HepG2 (cell line): ENCODE measurements around the gene DOCK9. TPM values are rescaled to one million over a fixed set of nuclear protein-coding genes. Genes with fewer than 3 reads are reported as not detected.

Experiments used
- ADNP ChIP-seq: sonication (generic); formaldehyde crosslinking; IDR thresholded peaks from 2 replicates; pipeline ENCODE4 v1.4.0; 2020; ENCODE audit warnings: missing genetic modification reagents
- BCL6 ChIP-seq: IDR thresholded peaks from 2 replicates; pipeline ENCODE4 v1.6.1; 2016; ENCODE audit warnings: missing genetic modification reagents, missing compliant biosample characterization
- ETV5 ChIP-seq: IDR thresholded peaks from 2 replicates; pipeline ENCODE4 v1.6.1; 2018; ENCODE audit warnings: missing biosample characterization, missing genetic modification reagents, inconsistent platforms, borderline replicate concordance
- FOSL1 ChIP-seq: sonication (generic); formaldehyde crosslinking; IDR thresholded peaks from 2 replicates; pipeline ENCODE4 v1.9.0; 2021; ENCODE audit warnings: missing genetic modification reagents, borderline replicate concordance
- HDAC1 ChIP-seq: sonication (generic); formaldehyde crosslinking; IDR thresholded peaks from 2 replicates; pipeline ENCODE4 v1.5.1; 2020; ENCODE audit warnings: mild to moderate bottlenecking, missing genetic modification reagents
- HMGXB3 ChIP-seq: sonication (generic); formaldehyde crosslinking; IDR thresholded peaks from 2 replicates; pipeline ENCODE4 v1.4.0; 2020; ENCODE audit warnings: missing genetic modification reagents, borderline replicate concordance
- KDM5B ChIP-seq: sonication (generic); formaldehyde crosslinking; IDR thresholded peaks from 2 replicates; pipeline ENCODE4 v1.4.0; 2020; ENCODE audit warnings: missing genetic modification reagents, mild to moderate bottlenecking, borderline replicate concordance
- KMT2A ChIP-seq: sonication (generic); formaldehyde crosslinking; IDR thresholded peaks from 2 replicates; pipeline ENCODE4 v1.4.0; 2020; ENCODE audit warnings: missing genetic modification reagents
- MAFF ChIP-seq: IDR thresholded peaks from 2 replicates; pipeline ENCODE4 v1.6.1; 2011; ENCODE audit warnings: low read depth, low read length, improper control_type of control experiment
- MIER2 ChIP-seq: IDR thresholded peaks from 2 replicates; pipeline ENCODE4 v1.6.1; 2016; ENCODE audit warnings: missing biosample characterization, missing genetic modification reagents
- NCOA2 ChIP-seq: sonication (generic); formaldehyde crosslinking; IDR thresholded peaks from 2 replicates; pipeline ENCODE4 v1.8.0; 2022; ENCODE audit warnings: inconsistent platforms
- NR2F1 ChIP-seq, 2 experiments: fragments of 450-650 bp in 1 of 2; formaldehyde crosslinking in 1 of 2; IDR thresholded peaks; 2 replicates each; pipeline versions ENCODE4 v1.5.0 to v1.6.1; 2016 to 2020; ENCODE audit warnings: mild to moderate bottlenecking in 1 of 2, missing compliant biosample characterization in 1 of 2, missing genetic modification reagents in 1 of 2, moderate library complexity in 1 of 2
- SALL1 ChIP-seq: sonication (generic); formaldehyde crosslinking; IDR thresholded peaks from 2 replicates; pipeline ENCODE4 v1.8.0; 2022; ENCODE audit warnings: mild to moderate bottlenecking, missing genetic modification reagents
- SOX5 ChIP-seq: IDR thresholded peaks from 2 replicates; pipeline ENCODE4 v1.6.1; 2016; ENCODE audit warnings: borderline replicate concordance
- TCF7 ChIP-seq: sonication (generic); IDR thresholded peaks from 2 replicates; pipeline ENCODE4 v1.6.1; 2016; ENCODE audit warnings: antibody characterized with exemption, low read depth
- ZEB1 ChIP-seq: IDR thresholded peaks from 2 replicates; pipeline ENCODE4 v1.6.1; 2012; ENCODE audit warnings: mild to moderate bottlenecking, low read depth, inconsistent platforms; ENCODE audit not compliant: insufficient replicate concordance
- polyA plus RNA-seq, 8 experiments: library from polyadenylated mRNA; depleted of rRNA in 3 of 8; stranded (reverse) in 7 of 8; unstranded in 1 of 8; fragments of >200 nt; fragmentation: Illumina TruSeq in 4 of 8; extraction: Trizol in 4 of 8; gene quantifications; 2 replicates each; pipeline versions ENCODE4 v1.2.1 to v1.2.3, GENCODE V29; 2011 to 2016; ENCODE audit warnings: low read depth in 4 of 8, missing spikeins in 1 of 8, mixed read lengths in 1 of 8; ENCODE audit not compliant: insufficient read depth in 1 of 8
- total RNA-seq, 5 experiments: library from RNA; depleted of rRNA; stranded (reverse); fragments of >200 nt; fragmentation: Illumina TruSeq; extraction: Trizol; gene quantifications; 2 replicates each; pipeline ENCODE4 v1.2.3, GENCODE V29; 2016; ENCODE audit warnings: low read depth in 1 of 5
- TF ChIP-seq, protein P1 (sequence below): IDR thresholded peaks from 2 replicates; pipeline ENCODE4 v1.4.0; 2020; ENCODE audit warnings: mild to moderate bottlenecking, missing genetic modification reagents
- TF ChIP-seq, protein P2 (sequence below): sonication (generic); formaldehyde crosslinking; IDR thresholded peaks from 2 replicates; pipeline ENCODE4 v1.4.0; 2020; ENCODE audit warnings: missing genetic modification reagents

The DOCK9 gene
- total and polyA plus RNA-seq, 2 of the 13 experiments (the other 11 are each of a cell fraction or from before 2014, with no cell fraction given) = 0.44 to 0.97 TPM

GRCh38 chr13:98775844-98776598 is 201.8 kb downstream of the DOCK9 start (continued):
- TF ChIP-seq NR2F1 (CRISPR knock-in tag; IDR thresholded peaks at IDR 0.05) (peak in 1 of 2 experiments; percentile 44; a peak in 2 of 4 replicates), ZEB1 (no peak), TCF7 (peak; percentile 60; the same call in 1 of the 2 replicates), FOSL1 (peak; percentile 79; the same call in 1 of the 2 replicates), BCL6 (CRISPR knock-in tag) (peak; percentile 79), HMGXB3 (CRISPR knock-in tag) (peak; percentile 26; the same call in 1 of the 2 replicates), MIER2 (CRISPR knock-in tag) (0 out of 2 replicates have a peak, but pooled peaks have one; percentile 34), ETV5 (CRISPR knock-in tag) (peak; percentile 70; the same call in 1 of the 2 replicates), KDM5B (CRISPR knock-in tag) (0 out of 2 replicates have a peak, but pooled peaks have one; percentile 6), KMT2A (CRISPR knock-in tag) (no peak), SALL1 (CRISPR knock-in tag) (peak; percentile 64; the same call in 1 of the 2 replicates), ADNP (CRISPR knock-in tag) (peak; percentile 70; the same call in 1 of the 2 replicates), NCOA2 (CRISPR knock-in tag) (peak; percentile 47; the same call in 1 of the 2 replicates), MAFF (peak; percentile 47; the same call in 1 of the 2 replicates), HDAC1 (0 out of 2 replicates have a peak, but pooled peaks have one; percentile 34), SOX5 (CRISPR knock-in tag) (peak; percentile 46; the same call in 1 of the 2 replicates)
- TF ChIP-seq, protein P1, sequence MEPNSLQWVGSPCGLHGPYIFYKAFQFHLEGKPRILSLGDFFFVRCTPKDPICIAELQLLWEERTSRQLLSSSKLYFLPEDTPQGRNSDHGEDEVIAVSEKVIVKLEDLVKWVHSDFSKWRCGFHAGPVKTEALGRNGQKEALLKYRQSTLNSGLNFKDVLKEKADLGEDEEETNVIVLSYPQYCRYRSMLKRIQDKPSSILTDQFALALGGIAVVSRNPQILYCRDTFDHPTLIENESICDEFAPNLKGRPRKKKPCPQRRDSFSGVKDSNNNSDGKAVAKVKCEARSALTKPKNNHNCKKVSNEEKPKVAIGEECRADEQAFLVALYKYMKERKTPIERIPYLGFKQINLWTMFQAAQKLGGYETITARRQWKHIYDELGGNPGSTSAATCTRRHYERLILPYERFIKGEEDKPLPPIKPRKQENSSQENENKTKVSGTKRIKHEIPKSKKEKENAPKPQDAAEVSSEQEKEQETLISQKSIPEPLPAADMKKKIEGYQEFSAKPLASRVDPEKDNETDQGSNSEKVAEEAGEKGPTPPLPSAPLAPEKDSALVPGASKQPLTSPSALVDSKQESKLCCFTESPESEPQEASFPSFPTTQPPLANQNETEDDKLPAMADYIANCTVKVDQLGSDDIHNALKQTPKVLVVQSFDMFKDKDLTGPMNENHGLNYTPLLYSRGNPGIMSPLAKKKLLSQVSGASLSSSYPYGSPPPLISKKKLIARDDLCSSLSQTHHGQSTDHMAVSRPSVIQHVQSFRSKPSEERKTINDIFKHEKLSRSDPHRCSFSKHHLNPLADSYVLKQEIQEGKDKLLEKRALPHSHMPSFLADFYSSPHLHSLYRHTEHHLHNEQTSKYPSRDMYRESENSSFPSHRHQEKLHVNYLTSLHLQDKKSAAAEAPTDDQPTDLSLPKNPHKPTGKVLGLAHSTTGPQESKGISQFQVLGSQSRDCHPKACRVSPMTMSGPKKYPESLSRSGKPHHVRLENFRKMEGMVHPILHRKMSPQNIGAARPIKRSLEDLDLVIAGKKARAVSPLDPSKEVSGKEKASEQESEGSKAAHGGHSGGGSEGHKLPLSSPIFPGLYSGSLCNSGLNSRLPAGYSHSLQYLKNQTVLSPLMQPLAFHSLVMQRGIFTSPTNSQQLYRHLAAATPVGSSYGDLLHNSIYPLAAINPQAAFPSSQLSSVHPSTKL (CRISPR knock-in tag) = peak; percentile 85
- TF ChIP-seq, protein P2, sequence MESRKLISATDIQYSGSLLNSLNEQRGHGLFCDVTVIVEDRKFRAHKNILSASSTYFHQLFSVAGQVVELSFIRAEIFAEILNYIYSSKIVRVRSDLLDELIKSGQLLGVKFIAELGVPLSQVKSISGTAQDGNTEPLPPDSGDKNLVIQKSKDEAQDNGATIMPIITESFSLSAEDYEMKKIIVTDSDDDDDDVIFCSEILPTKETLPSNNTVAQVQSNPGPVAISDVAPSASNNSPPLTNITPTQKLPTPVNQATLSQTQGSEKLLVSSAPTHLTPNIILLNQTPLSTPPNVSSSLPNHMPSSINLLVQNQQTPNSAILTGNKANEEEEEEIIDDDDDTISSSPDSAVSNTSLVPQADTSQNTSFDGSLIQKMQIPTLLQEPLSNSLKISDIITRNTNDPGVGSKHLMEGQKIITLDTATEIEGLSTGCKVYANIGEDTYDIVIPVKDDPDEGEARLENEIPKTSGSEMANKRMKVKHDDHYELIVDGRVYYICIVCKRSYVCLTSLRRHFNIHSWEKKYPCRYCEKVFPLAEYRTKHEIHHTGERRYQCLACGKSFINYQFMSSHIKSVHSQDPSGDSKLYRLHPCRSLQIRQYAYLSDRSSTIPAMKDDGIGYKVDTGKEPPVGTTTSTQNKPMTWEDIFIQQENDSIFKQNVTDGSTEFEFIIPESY (CRISPR knock-in tag) = peak; percentile 34; the same call in 1 of the 2 replicates
